K562 (cell line): ENCODE data around the gene CD6. TPM values are rescaled to one million over a fixed set of nuclear protein-coding genes. Genes with fewer than 3 reads are reported as not detected.

Source experiments
- ATAC-seq: fragments of 200-7000 bp; cut with Tn5 transposase; 3 replicates; pipeline ENCODE4 v1.9.1; 2020; ENCODE audit warnings: moderate library complexity
- BruUV-seq: library from RNA; stranded (reverse); fragments of 400-500 nt; replicated peaks from 2 replicates; lab custom pipeline; 2021; lab: Mats Ljungman, UMichigan
- CTCF ChIA-PET: fragments of 300-600 bp; formaldehyde crosslinking; extraction: SDS; loops from one replicate; lab custom pipeline; 2021; ENCODE audit warnings: low intra/inter-chr PET ratio; lab: Yijun Ruan, JAX
- POLR2A ChIA-PET: fragments of 300-600, 350-650 bp; sonication (Branson Sonifier 250); formaldehyde crosslinking; extraction: SDS; loops from one replicate; lab custom pipeline; 2021; ENCODE audit warnings: antibody characterized with exemption, inconsistent platforms; lab: Yijun Ruan, JAX
- DNase-seq, 4 experiments: peaks; one replicate each; pipeline versions ENCODE4 v3.0.0 to v3.0.0-alpha.2; 2011 to 2018; ENCODE audit warnings: low spot score in 3 of 4, mixed read lengths in 3 of 4; ENCODE audit errors: extremely low read depth in 1 of 4
- FAIRE-seq: peaks from 2 replicates; lab custom pipeline; 2011; peaks lifted over from hg19 to GRCh38; lab: Jason Lieb, UNC
- H2AFZ ChIP-seq: 2 replicates; pipeline ENCODE4 v1.6.0; 2011; ENCODE audit warnings: low read depth, low read length, control low read depth, inconsistent platforms
- H3K27ac ChIP-seq: fragments of 200-600 bp; 3 replicates; pipeline ENCODE4 v1.8.0; 2011; ENCODE audit warnings: low read depth, mild to moderate bottlenecking, control low read depth, inconsistent platforms, low read length, moderate library complexity, mixed read lengths; ENCODE audit errors: extremely low read depth
- H3K27me3 ChIP-seq, 2 experiments: fragments of 300-600 bp in 1 of 2; 2 replicates in 1 of 2; 3 replicates in 1 of 2; pipeline versions ENCODE4 v1.6.0 to v1.8.0; 2011; ENCODE audit warnings: inconsistent platforms in 2 of 2, low read length in 2 of 2, mild to moderate bottlenecking in 1 of 2, mixed read lengths in 1 of 2, moderate library complexity in 1 of 2; ENCODE audit not compliant: control insufficient read depth in 2 of 2, insufficient read depth in 2 of 2
- H3K36me3 ChIP-seq: fragments of 300-600 bp; 3 replicates; pipeline ENCODE4 v1.8.0; 2011; ENCODE audit warnings: mild to moderate bottlenecking, low read length, inconsistent platforms; ENCODE audit not compliant: control insufficient read depth, insufficient read depth
- H3K4me1 ChIP-seq, 2 experiments: fragments of 200-600 bp in 1 of 2; replicated peaks in 1 of 2; 2 replicates in 1 of 2; 3 replicates in 1 of 2; pipeline versions ENCODE4 v1.5.1 to v1.8.0; 2011; ENCODE audit warnings: inconsistent platforms in 2 of 2, low read length in 2 of 2, mild to moderate bottlenecking in 1 of 2, mixed read lengths in 1 of 2, moderate library complexity in 1 of 2; ENCODE audit not compliant: control insufficient read depth in 2 of 2, insufficient read depth in 2 of 2
- H3K4me2 ChIP-seq: 2 replicates; pipeline ENCODE4 v1.6.1; 2011; ENCODE audit warnings: low read length, control low read depth, inconsistent platforms, mixed read lengths; ENCODE audit not compliant: insufficient read depth
- H3K4me3 ChIP-seq: fragments of 200-600 bp; sonication (generic), shearing (Covaris generic); 2 replicates; pipeline ENCODE4 v1.5.1; 2016; ENCODE audit warnings: control low read depth, inconsistent platforms
- H3K79me2 ChIP-seq: fragments of 200-600 bp; 3 replicates; pipeline ENCODE4 v1.8.0; 2011; ENCODE audit warnings: low read length, inconsistent platforms; ENCODE audit not compliant: control insufficient read depth, insufficient read depth
- H3K9ac ChIP-seq, 2 experiments: 2 replicates each; pipeline versions ENCODE4 v1.6.0 to v1.6.1; 2011; ENCODE audit warnings: low read depth in 2 of 2, low read length in 2 of 2, control low read depth in 1 of 2, inconsistent platforms in 1 of 2, mild to moderate bottlenecking in 1 of 2, mixed read lengths in 1 of 2; ENCODE audit not compliant: insufficient read depth in 1 of 2
- H3K9me1 ChIP-seq: one replicate; pipeline ENCODE4 v1.6.0; 2011; ENCODE audit warnings: inconsistent platforms, mild to moderate bottlenecking, low read length, moderate library complexity; ENCODE audit not compliant: control insufficient read depth, insufficient read depth
- H3K9me3 ChIP-seq: replicated peaks from 2 replicates; pipeline ENCODE4 v1.5.1; 2011; ENCODE audit warnings: low read depth, low read length, inconsistent platforms; ENCODE audit not compliant: control insufficient read depth, insufficient read depth
- H4K20me1 ChIP-seq: replicated peaks from 2 replicates; pipeline ENCODE4 v1.6.1; 2011; ENCODE audit warnings: low read length, inconsistent platforms, mixed read lengths; ENCODE audit not compliant: control insufficient read depth, insufficient read depth
- CREM ChIP-seq: IDR thresholded peaks from 2 replicates; pipeline ENCODE4 v1.6.1; 2014; ENCODE audit warnings: antibody characterized with exemption, low read depth
- ZFP36 ChIP-seq: fragments of 150-350 bp; IDR thresholded peaks from 2 replicates; pipeline ENCODE4 v1.6.1; 2018; ENCODE audit warnings: low read length, low read depth; ENCODE audit not compliant: partially characterized antibody
- ZNF584 ChIP-seq: fragments of 200-800 bp; sonication (Bioruptor generic); IDR thresholded peaks from 2 replicates; pipeline ENCODE4 v1.6.1; 2016; ENCODE audit warnings: low read depth, mild to moderate bottlenecking, missing genetic modification characterization, missing compliant biosample characterization
- ZNF586 ChIP-seq: fragments of 450-650 bp; formaldehyde crosslinking; conservative IDR thresholded peaks from 2 replicates; pipeline ENCODE4 v1.4.0; 2020; ENCODE audit warnings: mild to moderate bottlenecking, moderate library complexity
- whole genome bisulfite sequencing: fragments of 100-300 bp; shearing (Covaris generic); methylation state at CpG from one replicate; pipeline ENCODE4 v1.1.6; 2016; ENCODE audit warnings: low coverage, mixed read lengths; ENCODE audit not compliant: insufficient coverage; ENCODE audit errors: missing lambda C conversion rate; 5-methylcytosine and 5-hydroxymethylcytosine counted together
- in situ Hi-C: fragments of 300-500 bp; cut with MboI; formaldehyde crosslinking; loops from 4 replicates; pipeline ENCODE4 v1.15.0; 2018; ENCODE audit warnings: inconsistent platforms, mixed read lengths
- intact Hi-C: fragments of 100-400 bp; cut with micrococcal nuclease; formaldehyde crosslinking; loops from 2 replicates; pipeline ENCODE4 v1.14.2; 2022
- polyA plus RNA-seq, 8 experiments: library from polyadenylated mRNA; depleted of rRNA in 4 of 8; stranded (reverse) in 5 of 8; unstranded in 3 of 8; fragments of >200 nt; fragmentation: Nextera tagmentation in 2 of 8; fragmentation: Illumina TruSeq in 1 of 8; extraction: Ambion mirVana in 2 of 8; extraction: Trizol in 1 of 8; gene quantifications; 2 replicates each; pipeline versions ENCODE4 v1.2.1 to v1.2.3, GENCODE V29; 2011 to 2014; ENCODE audit warnings: inconsistent platforms in 1 of 8, missing spikeins in 1 of 8
- total RNA-seq, 7 experiments: library from RNA; depleted of rRNA in 6 of 7; stranded (reverse); fragments of >200 nt in 6 of 7; fragmentation: Illumina TruSeq in 2 of 7; extraction: Trizol in 2 of 7; gene quantifications; 2 replicates each; pipeline versions ENCODE4 v1.2.1 to v1.2.3, GENCODE V29; 2011 to 2021; ENCODE audit warnings: low replicate concordance in 1 of 7
- TF ChIP-seq, protein P1 (sequence below): sonication (generic); formaldehyde crosslinking; IDR thresholded peaks from 2 replicates; pipeline ENCODE4 v1.8.0; 2023; ENCODE audit warnings: missing genetic modification reagents, mild to moderate bottlenecking, borderline replicate concordance

Gene CD6
- total and polyA plus RNA-seq, 9 of the 15 experiments (the other 6 are each of a cell fraction or from before 2014, with no cell fraction given): 0.84 TPM; not detected in 8

DNA sequence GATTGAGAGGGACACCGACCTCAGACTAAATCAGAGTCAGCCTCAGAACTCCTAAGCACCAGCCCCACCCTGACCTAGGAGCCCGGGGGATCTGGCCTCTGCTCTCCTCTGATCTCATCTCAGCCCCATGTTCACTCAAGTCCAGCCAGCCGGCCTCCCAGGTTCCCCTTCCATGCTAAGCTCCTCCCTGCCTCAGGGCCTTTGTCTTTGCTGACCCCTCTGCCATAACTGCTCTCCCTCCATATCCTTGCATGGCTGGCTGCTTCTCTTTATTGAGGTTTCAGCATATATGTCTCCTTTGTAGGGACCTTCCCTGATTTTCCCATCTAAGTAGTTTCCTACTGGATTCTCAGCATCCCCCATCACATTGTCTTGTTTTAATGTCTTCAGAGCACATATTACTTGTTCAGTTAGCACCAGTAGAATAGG is 18.7 kb upstream of the CD6 start (continued):
- TF ChIP-seq ZNF586 (no peak), ZNF584 (CRISPR knock-in tag) (no peak), ZFP36 (peak; percentile 34)

DNA sequence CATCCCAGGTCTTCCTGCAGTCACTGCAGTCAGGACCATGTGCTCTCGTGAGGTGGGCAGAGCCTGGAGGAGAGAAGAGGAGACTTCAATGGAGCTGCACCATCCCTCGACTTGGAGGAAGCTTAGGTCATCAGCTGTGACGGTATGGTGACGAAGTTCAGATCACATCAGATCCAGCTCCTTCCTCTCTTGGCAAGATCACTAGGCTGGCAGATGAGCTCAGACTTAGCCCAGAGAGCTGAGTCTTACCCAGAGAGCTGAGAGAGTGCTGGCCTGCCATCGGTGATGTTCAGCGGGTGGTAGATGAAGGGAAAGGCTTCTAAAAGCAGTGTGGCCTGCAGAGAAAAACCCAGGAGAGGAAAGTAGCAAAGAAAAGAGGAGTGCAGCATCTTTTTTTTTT is 17.7 kb upstream of the CD6 start:
- no peak overlapping the region for H2AFZ ChIP-seq
- TF ChIP-seq CREM: 0 out of 2 replicates have a peak, but pooled peaks have one; percentile 30
- TF ChIP-seq, protein P1, sequence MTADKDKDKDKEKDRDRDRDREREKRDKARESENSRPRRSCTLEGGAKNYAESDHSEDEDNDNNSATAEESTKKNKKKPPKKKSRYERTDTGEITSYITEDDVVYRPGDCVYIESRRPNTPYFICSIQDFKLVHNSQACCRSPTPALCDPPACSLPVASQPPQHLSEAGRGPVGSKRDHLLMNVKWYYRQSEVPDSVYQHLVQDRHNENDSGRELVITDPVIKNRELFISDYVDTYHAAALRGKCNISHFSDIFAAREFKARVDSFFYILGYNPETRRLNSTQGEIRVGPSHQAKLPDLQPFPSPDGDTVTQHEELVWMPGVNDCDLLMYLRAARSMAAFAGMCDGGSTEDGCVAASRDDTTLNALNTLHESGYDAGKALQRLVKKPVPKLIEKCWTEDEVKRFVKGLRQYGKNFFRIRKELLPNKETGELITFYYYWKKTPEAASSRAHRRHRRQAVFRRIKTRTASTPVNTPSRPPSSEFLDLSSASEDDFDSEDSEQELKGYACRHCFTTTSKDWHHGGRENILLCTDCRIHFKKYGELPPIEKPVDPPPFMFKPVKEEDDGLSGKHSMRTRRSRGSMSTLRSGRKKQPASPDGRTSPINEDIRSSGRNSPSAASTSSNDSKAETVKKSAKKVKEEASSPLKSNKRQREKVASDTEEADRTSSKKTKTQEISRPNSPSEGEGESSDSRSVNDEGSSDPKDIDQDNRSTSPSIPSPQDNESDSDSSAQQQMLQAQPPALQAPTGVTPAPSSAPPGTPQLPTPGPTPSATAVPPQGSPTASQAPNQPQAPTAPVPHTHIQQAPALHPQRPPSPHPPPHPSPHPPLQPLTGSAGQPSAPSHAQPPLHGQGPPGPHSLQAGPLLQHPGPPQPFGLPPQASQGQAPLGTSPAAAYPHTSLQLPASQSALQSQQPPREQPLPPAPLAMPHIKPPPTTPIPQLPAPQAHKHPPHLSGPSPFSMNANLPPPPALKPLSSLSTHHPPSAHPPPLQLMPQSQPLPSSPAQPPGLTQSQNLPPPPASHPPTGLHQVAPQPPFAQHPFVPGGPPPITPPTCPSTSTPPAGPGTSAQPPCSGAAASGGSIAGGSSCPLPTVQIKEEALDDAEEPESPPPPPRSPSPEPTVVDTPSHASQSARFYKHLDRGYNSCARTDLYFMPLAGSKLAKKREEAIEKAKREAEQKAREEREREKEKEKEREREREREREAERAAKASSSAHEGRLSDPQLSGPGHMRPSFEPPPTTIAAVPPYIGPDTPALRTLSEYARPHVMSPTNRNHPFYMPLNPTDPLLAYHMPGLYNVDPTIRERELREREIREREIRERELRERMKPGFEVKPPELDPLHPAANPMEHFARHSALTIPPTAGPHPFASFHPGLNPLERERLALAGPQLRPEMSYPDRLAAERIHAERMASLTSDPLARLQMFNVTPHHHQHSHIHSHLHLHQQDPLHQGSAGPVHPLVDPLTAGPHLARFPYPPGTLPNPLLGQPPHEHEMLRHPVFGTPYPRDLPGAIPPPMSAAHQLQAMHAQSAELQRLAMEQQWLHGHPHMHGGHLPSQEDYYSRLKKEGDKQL (CRISPR knock-in tag): no peak
- no peaks in the 10 kb centered on the region for H3K9me3 ChIP-seq
- ATAC-seq (no peak), DNase-seq (no peak), FAIRE-seq (no peak)
- in situ Hi-C loops: no loop called here
- H3K36me3 ChIP-seq: no peaks in the 10 kb centered on the region
- intact Hi-C loops: no loop called here
- H3K9ac ChIP-seq: no peak overlapping the region
- peaks cover 35 to 73% of the 10 kb centered on the region in 2 experiments; a peak in 4 of 5 replicates for H3K27me3 ChIP-seq
- no peaks in the 10 kb centered on the region for H3K79me2 ChIP-seq
- H3K4me3 ChIP-seq: no peak overlapping the region
- H3K4me2 ChIP-seq: no peak overlapping the region
- CTCF ChIA-PET: interaction anchor here (0.6 kb wide), 1 partner anchor 21 kb away, joined by 4 read pairs; no protein-coding TSS in a partner anchor
- H4K20me1 ChIP-seq: 0 out of 2 replicates have a peak, but pooled peaks cover 3% of the 10 kb centered on the region
- BruUV-seq: no TSS peak
- H3K27ac ChIP-seq: no peak overlapping the region; the same call in 2 of the 3 replicates
- H3K9me1 ChIP-seq: no peaks in the 10 kb centered on the region
- H3K4me1 ChIP-seq: peaks cover 0 to 6% of the 10 kb centered on the region in 2 experiments; a peak in 3 of 5 replicates
- POLR2A ChIA-PET: interaction anchor here (0.7 kb wide), 2 partner anchors 11 to 119 kb away, joined by 3 to 4 read pairs; no protein-coding TSS in a partner anchor
- WGBS: 0% methylated on average over 5 of the region's 6 CpGs
